ENCODE measurements around the gene C1orf87.

Gene C1orf87

DNA sequence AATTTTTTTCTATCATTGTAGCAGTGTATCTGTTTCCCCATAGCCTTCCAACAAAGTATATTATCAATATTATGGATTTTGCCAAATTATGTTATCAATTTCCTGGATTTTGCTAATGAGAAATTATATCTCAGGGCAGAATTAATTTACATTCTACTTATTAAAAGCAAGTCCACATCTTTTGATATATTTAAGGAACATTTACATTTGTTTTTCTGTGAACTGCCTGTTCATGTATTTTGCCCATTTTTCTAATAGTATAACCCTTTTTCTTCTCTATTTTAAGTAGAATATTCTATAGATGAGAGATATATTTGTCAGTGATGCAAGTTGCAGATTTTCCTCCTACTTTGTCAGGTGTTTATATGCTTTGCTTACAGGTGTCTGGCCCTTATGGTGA lies 24.4 kb downstream of the C1orf87 start:
- Histone ChIP-seq H3K9me3 (ENCODE audit: control insufficient read depth, insufficient read depth, low read depth, low read length) (no peaks in the 10 kb centered on the region), H3K27ac (ENCODE audit: extremely low read depth, low read depth, low read length) (no peak overlapping the region), H3K4me1 (ENCODE audit: control insufficient read depth, insufficient read depth, low read length) (no peaks in the 10 kb centered on the region), H3K36me3 (ENCODE audit: control insufficient read depth in 2 of 2, insufficient read depth in 1 of 2, low read length in 2 of 2) (no peaks in the 10 kb centered on the region), H3K4me3 (ENCODE audit: low read depth, low read length) (no peak overlapping the region)
- ChIA-PET CTCF (no interaction called here), POLR2A (no interaction called here)
- TF ChIP-seq ZNF626 (tag by site-specific recombination; IDR thresholded peaks at IDR 0.05) (no peak), ZNF223 (tag by site-specific recombination; IDR thresholded peaks at IDR 0.05) (no peak), SETDB1 (IDR thresholded peaks at IDR 0.05; ENCODE audit: insufficient read length, low read length) (peak; percentile 75)

DNA sequence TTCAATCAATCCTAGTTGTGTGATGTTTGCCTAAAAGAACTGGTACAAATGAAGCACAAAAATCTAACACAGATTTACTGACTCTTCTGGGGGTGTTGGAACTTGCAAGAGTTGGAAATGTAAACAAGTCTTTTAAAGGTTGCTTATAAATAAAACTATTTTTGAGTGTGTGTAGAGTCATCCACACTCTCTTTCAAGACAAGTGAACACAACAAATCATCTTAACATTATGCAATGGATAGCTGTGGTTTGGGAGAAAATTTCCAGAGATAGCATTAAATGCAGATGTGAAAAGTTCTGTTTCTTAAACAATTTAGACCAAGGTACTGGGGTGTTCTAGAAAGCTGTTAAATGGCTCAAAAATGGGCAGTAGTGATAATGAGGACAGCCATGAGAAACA lies 28.7 kb downstream of the C1orf87 start:
- CTCF ChIA-PET, result no interaction called here
- no peak overlapping the region for H3K27ac ChIP-seq (ENCODE audit: extremely low read depth, low read depth, low read length)
- POLR2A ChIA-PET, result no interaction called here
- no peak for TF ChIP-seq ZNF610 (tag by site-specific recombination; IDR thresholded peaks at IDR 0.05; ENCODE audit: borderline replicate concordance)
- no peak for TF ChIP-seq ZFHX2 (tag by site-specific recombination; conservative IDR thresholded peaks at IDR 0.05)
- TF ChIP-seq BCL11B (tag by site-specific recombination; IDR thresholded peaks at IDR 0.05; ENCODE audit: low read depth), result no peak
- TF ChIP-seq, protein P1, sequence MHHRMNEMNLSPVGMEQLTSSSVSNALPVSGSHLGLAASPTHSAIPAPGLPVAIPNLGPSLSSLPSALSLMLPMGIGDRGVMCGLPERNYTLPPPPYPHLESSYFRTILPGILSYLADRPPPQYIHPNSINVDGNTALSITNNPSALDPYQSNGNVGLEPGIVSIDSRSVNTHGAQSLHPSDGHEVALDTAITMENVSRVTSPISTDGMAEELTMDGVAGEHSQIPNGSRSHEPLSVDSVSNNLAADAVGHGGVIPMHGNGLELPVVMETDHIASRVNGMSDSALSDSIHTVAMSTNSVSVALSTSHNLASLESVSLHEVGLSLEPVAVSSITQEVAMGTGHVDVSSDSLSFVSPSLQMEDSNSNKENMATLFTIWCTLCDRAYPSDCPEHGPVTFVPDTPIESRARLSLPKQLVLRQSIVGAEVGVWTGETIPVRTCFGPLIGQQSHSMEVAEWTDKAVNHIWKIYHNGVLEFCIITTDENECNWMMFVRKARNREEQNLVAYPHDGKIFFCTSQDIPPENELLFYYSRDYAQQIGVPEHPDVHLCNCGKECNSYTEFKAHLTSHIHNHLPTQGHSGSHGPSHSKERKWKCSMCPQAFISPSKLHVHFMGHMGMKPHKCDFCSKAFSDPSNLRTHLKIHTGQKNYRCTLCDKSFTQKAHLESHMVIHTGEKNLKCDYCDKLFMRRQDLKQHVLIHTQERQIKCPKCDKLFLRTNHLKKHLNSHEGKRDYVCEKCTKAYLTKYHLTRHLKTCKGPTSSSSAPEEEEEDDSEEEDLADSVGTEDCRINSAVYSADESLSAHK (tag by site-specific recombination; IDR thresholded peaks at IDR 0.05), result no peak
- no peak for TF ChIP-seq ZNF530 (tag by site-specific recombination; IDR thresholded peaks at IDR 0.05; ENCODE audit: low read depth)
- TF ChIP-seq ZBTB7A (tag by site-specific recombination; IDR thresholded peaks at IDR 0.05; ENCODE audit: low read depth), result no peak
- TF ChIP-seq, protein P2, sequence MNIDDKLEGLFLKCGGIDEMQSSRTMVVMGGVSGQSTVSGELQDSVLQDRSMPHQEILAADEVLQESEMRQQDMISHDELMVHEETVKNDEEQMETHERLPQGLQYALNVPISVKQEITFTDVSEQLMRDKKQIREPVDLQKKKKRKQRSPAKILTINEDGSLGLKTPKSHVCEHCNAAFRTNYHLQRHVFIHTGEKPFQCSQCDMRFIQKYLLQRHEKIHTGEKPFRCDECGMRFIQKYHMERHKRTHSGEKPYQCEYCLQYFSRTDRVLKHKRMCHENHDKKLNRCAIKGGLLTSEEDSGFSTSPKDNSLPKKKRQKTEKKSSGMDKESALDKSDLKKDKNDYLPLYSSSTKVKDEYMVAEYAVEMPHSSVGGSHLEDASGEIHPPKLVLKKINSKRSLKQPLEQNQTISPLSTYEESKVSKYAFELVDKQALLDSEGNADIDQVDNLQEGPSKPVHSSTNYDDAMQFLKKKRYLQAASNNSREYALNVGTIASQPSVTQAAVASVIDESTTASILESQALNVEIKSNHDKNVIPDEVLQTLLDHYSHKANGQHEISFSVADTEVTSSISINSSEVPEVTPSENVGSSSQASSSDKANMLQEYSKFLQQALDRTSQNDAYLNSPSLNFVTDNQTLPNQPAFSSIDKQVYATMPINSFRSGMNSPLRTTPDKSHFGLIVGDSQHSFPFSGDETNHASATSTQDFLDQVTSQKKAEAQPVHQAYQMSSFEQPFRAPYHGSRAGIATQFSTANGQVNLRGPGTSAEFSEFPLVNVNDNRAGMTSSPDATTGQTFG (tag by site-specific recombination; IDR thresholded peaks at IDR 0.05; ENCODE audit: borderline replicate concordance), result no peak
- TF ChIP-seq, protein P3, sequence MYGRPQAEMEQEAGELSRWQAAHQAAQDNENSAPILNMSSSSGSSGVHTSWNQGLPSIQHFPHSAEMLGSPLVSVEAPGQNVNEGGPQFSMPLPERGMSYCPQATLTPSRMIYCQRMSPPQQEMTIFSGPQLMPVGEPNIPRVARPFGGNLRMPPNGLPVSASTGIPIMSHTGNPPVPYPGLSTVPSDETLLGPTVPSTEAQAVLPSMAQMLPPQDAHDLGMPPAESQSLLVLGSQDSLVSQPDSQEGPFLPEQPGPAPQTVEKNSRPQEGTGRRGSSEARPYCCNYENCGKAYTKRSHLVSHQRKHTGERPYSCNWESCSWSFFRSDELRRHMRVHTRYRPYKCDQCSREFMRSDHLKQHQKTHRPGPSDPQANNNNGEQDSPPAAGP (tag by site-specific recombination; IDR thresholded peaks at IDR 0.05), result no peak
- TF ChIP-seq IKZF3 (tag by site-specific recombination; IDR thresholded peaks at IDR 0.05), result no peak
- no peak for TF ChIP-seq ZFP41 (tag by site-specific recombination; IDR thresholded peaks at IDR 0.05; ENCODE audit: borderline replicate concordance)
- TF ChIP-seq ZNF394 (tag by site-specific recombination; IDR thresholded peaks at IDR 0.05; ENCODE audit: borderline replicate concordance), result no peak
- no peak for TF ChIP-seq ZNF555 (tag by site-specific recombination; conservative IDR thresholded peaks at IDR 0.05)
- no peak for TF ChIP-seq EGR2 (tag by site-specific recombination; IDR thresholded peaks at IDR 0.05; ENCODE audit: low read depth)
- H3K36me3 ChIP-seq (ENCODE audit: control insufficient read depth in 2 of 2, insufficient read depth in 1 of 2, low read length in 2 of 2), result no peaks in the 10 kb centered on the region
- no peak overlapping the region for H3K4me3 ChIP-seq (ENCODE audit: low read depth, low read length)
- no peaks in the 10 kb centered on the region for H3K4me1 ChIP-seq (ENCODE audit: control insufficient read depth, insufficient read depth, low read length)
- no peaks in the 10 kb centered on the region for H3K9me3 ChIP-seq (ENCODE audit: control insufficient read depth, insufficient read depth, low read depth, low read length)

DNA sequence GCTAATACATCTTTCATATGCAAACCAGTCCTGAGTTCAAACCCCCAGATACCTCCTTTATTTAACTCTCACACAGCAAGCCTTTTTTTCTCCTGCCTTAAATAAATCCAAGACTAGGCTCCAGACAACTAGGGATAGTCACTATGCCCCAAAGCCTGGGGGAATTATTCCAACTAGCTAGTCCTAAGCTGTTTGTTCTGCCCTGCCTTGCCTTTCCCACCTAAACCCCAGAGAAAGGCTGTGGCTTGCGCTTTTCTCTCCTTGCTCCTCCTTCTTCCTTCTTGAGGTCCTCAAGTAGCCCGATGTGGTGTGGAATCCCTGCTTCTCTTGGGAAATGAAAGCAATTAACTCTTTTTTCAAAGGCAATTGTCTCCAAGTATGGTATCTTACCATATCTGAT lies 31.8 kb downstream of the C1orf87 start:
- CTCF ChIA-PET, result interaction anchor here (0.6 kb wide), 1 partner anchor 769 kb away, joined by 3 read pairs; no protein-coding TSS in a partner anchor
- no peaks in the 10 kb centered on the region for H3K9me3 ChIP-seq (ENCODE audit: control insufficient read depth, insufficient read depth, low read depth, low read length)
- no peaks in the 10 kb centered on the region for H3K36me3 ChIP-seq (ENCODE audit: control insufficient read depth in 2 of 2, insufficient read depth in 1 of 2, low read length in 2 of 2)
- H3K4me3 ChIP-seq (ENCODE audit: low read depth, low read length), result no peak overlapping the region
- POLR2A ChIA-PET, result no interaction called here
- H3K4me1 ChIP-seq (ENCODE audit: control insufficient read depth, insufficient read depth, low read length), result no peaks in the 10 kb centered on the region
- H3K27ac ChIP-seq (ENCODE audit: extremely low read depth, low read depth, low read length), result no peak overlapping the region
- TF ChIP-seq ZSCAN30 (tag by site-specific recombination; IDR thresholded peaks at IDR 0.05) (no peak), ZNF366 (tag by site-specific recombination; conservative IDR thresholded peaks at IDR 0.05) (no peak), ZNF791 (tag by site-specific recombination; IDR thresholded peaks at IDR 0.05) (no peak), ZNF501 (tag by site-specific recombination; IDR thresholded peaks at IDR 0.05) (no peak), ZNF114 (tag by site-specific recombination; IDR thresholded peaks at IDR 0.05) (no peak), ZNF514 (tag by site-specific recombination; IDR thresholded peaks at IDR 0.05) (no peak), ZNF585B (tag by site-specific recombination; IDR thresholded peaks at IDR 0.05) (no peak), ZBTB20 (tag by site-specific recombination; IDR thresholded peaks at IDR 0.05) (no peak), SCRT2 (tag by site-specific recombination; IDR thresholded peaks at IDR 0.05) (no peak)
- TF ChIP-seq, protein P4, sequence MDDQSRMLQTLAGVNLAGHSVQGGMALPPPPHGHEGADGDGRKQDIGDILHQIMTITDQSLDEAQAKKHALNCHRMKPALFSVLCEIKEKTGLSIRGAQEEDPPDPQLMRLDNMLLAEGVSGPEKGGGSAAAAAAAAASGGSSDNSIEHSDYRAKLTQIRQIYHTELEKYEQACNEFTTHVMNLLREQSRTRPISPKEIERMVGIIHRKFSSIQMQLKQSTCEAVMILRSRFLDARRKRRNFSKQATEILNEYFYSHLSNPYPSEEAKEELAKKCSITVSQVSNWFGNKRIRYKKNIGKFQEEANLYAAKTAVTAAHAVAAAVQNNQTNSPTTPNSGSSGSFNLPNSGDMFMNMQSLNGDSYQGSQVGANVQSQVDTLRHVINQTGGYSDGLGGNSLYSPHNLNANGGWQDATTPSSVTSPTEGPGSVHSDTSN (CRISPR knock-in tag; IDR thresholded peaks at IDR 0.05), result no peak

Measured in HEK293 (cell line).